Activated B cell treated with CpG ODN at 0.5 μM for 24 hours (primary cell): ENCODE measurements around the gene OGA. TPM values are rescaled to one million over a fixed set of nuclear protein-coding genes. Genes with fewer than 3 reads are reported as not detected.

Experiments
- ATAC-seq: fragments of 200-7000 bp; cut with Tn5 transposase; one replicate; pipeline ENCODE4 v1.10.0; 2021; ENCODE audit warnings: low read depth, mild to moderate bottlenecking, moderate library complexity
- CTCF ChIA-PET: fragments of 350-600 bp; sonication (Branson Sonifier 250); formaldehyde crosslinking; loops from one replicate; lab custom pipeline; 2021; ENCODE audit warnings: antibody characterized with exemption; lab: Charles Lee
- POLR2A ChIA-PET: fragments of 350-600 bp; sonication (Branson Sonifier 250); formaldehyde crosslinking; loops from one replicate; lab custom pipeline; 2021; ENCODE audit warnings: antibody characterized with exemption; lab: Charles Lee
- DNase-seq: peaks from one replicate; pipeline ENCODE4 v3.0.0; 2022
- H3K27ac Mint-ChIP-seq: one replicate; pipeline ENCODE4 v1.8.0; 2020; ENCODE audit warnings: mixed read lengths
- H3K27me3 Mint-ChIP-seq: one replicate; pipeline ENCODE4 v1.8.0; 2021; ENCODE audit warnings: mixed read lengths
- H3K36me3 Mint-ChIP-seq: one replicate; pipeline ENCODE4 v1.8.0; 2021; ENCODE audit warnings: low read depth, mixed read lengths
- H3K4me1 Mint-ChIP-seq: one replicate; pipeline ENCODE4 v1.8.0; 2021; ENCODE audit warnings: mixed read lengths
- H3K4me3 Mint-ChIP-seq: one replicate; pipeline ENCODE4 v1.8.0; 2020; ENCODE audit warnings: mild to moderate bottlenecking, mixed read lengths
- H3K9me3 Mint-ChIP-seq: one replicate; pipeline ENCODE4 v1.8.0; 2020; ENCODE audit warnings: mixed read lengths
- CTCF ChIP-seq: fragments of 200-600 bp; IDR thresholded peaks from one replicate; pipeline ENCODE4 v1.8.0; 2022; ENCODE audit warnings: antibody characterized with exemption, mild to moderate bottlenecking
- intact Hi-C: fragments of 100-400 bp; cut with micrococcal nuclease; formaldehyde crosslinking; loops from one replicate; pipeline ENCODE4 v1.15.1; 2024
- total RNA-seq: library from RNA; stranded (reverse); gene quantifications from 2 replicates; pipeline ENCODE4 v1.2.3, GENCODE V29; 2022

OGA gene
- total RNA-seq, result 209 and 271 TPM in 2 replicates

DNA sequence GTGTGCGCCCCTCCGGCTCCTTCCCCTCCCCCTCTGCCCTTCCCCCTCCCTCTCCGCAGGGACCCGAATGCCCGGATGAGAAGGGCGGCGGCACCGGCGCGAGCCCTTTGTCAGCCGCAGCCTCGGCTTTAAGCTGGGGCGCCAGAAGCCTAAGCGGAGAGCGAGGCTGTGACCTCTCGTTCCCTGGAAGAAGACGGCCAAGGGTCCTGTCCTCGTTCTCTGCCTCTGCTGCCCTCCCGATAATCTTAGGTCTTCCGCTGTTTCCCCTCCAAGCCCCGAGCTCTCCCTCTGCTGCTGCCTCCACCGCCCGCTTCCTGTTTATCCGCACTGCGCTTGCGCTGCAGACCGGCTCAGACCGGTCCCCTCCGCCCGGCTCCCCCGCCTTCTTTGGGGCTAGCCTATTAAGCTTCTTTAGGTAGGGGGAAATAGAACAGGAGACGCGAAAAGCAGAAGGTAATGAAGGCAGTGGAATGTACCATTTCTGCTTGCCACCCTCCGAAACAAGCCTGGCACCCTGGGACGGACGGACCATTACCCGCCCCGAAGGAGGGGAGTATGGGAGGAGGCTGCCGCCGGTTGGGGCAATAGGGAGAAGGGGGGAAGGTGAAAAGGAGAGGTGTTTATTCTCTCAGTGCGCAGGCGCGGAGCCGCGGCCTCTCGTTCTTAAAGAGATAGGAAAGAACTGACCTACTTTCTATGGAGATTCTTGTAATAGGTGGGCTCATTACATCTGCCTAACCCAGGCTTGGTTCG, at the start of gene OGA:
TSS of gene OGA (minus strand) at position 326 of the 753 bp plus-strand sequence. CDS start 422 bp downstream, outside the sequence.
- Mint-ChIP-seq H3K4me3 (peak within 1 kb of the TSS; percentile 98), H3K27ac (peak within 1 kb of the TSS; percentile 99), H3K9me3 (no peaks in the 10 kb centered on the region), H3K27me3 (no peaks in the 10 kb centered on the region), H3K4me1 (peaks cover 42% of the 10 kb centered on the region), H3K36me3 (peaks cover 31% of the 10 kb centered on the region)
- ATAC-seq (peak; percentile 86), DNase-seq (peak; percentile 91)
- CTCF ChIA-PET, result interaction anchor here (1.9 to 4.8 kb wide), 3 partner anchors 17 to 37 kb away, joined by 6 to 26 read pairs (median 13); no protein-coding TSS in a partner anchor
- no peak for TF ChIP-seq CTCF
- POLR2A ChIA-PET, result interaction anchor here (0.6 to 4.5 kb wide), 39 partner anchors 11 to 1578 kb away, joined by 3 to 96 read pairs (median 4); partner anchors contain the start of genes ARL3, ARMH3, HIF1AN and KCNIP2
- intact Hi-C loops, result loop anchor here (1.0 kb wide), 7 partner anchors 12 to 334 kb away; partner anchors contain the start of genes ARMH3, HPS6, LDB1 and NOLC1

GRCh38 chr10:101867931-101868330, 49.7 kb upstream of the OGA start:
- Mint-ChIP-seq H3K27ac (no peak overlapping the region), H3K4me3 (no peak overlapping the region), H3K9me3 (no peaks in the 10 kb centered on the region), H3K36me3 (peaks cover 37% of the 10 kb centered on the region), H3K4me1 (peaks cover 3% of the 10 kb centered on the region), H3K27me3 (no peaks in the 10 kb centered on the region)
- intact Hi-C loops, result no loop called here
- DNase-seq (no peak), ATAC-seq (no peak)
- ChIA-PET CTCF (no interaction called here), POLR2A (no interaction called here)
- no peak for TF ChIP-seq CTCF

DNA sequence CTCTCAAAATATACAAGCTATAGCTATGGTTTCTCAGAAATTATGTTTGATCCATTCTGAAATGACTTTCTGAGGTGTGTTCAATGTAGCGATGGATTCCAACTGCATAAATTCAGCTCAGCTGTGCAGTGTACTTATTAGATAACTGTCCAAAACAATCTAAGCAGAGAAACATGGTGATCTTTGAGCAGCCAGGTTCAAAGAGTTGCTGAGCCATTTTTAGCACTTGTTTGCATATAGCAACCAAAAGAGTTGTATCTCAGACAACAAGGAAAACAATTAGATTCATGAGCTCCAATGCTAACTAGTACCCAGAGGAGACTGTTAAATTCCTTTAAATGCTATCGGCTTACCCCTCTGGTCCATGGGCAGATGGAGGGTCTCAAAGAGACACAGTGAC, 41.3 kb upstream of the OGA start:
- CTCF ChIA-PET, result interaction anchor here (1.3 to 3.3 kb wide), 2 partner anchors 18 to 150 kb away, joined by 8 to 16 read pairs; no protein-coding TSS in a partner anchor
- POLR2A ChIA-PET, result interaction anchor here (0.6 to 0.9 kb wide), 2 partner anchors 16 to 20 kb away, joined by 3 read pairs; no protein-coding TSS in a partner anchor
- H3K36me3 Mint-ChIP-seq, result peaks cover 41% of the 10 kb centered on the region
- peaks cover 19% of the 10 kb centered on the region for H3K4me1 Mint-ChIP-seq
- intact Hi-C loops, result no loop called here
- ATAC-seq (no peak), DNase-seq (no peak)
- peak overlapping the region; percentile 16 for H3K27ac Mint-ChIP-seq
- TF ChIP-seq CTCF, result no peak
- H3K4me3 Mint-ChIP-seq, result no peak overlapping the region
- H3K27me3 Mint-ChIP-seq, result no peaks in the 10 kb centered on the region
- peaks cover 13% of the 10 kb centered on the region for H3K9me3 Mint-ChIP-seq

- H3K36me3 Mint-ChIP-seq, result peaks cover 38% of the 10 kb centered on the region
- peak overlapping the region; percentile 12 for H3K27ac Mint-ChIP-seq
- peaks cover 17% of the 10 kb centered on the region for H3K4me1 Mint-ChIP-seq
- ChIA-PET POLR2A (interaction anchor here (0.6 to 0.9 kb wide), 2 partner anchors 16 to 19 kb away, joined by 3 read pairs; no protein-coding TSS in a partner anchor), CTCF (interaction anchor here (1.0 to 3.3 kb wide), 3 partner anchors 18 to 151 kb away, joined by 3 to 16 read pairs (median 8); no protein-coding TSS in a partner anchor)
- DNase-seq (no peak), ATAC-seq (no peak)
- no peak overlapping the region for H3K4me3 Mint-ChIP-seq
- H3K27me3 Mint-ChIP-seq, result no peaks in the 10 kb centered on the region
- H3K9me3 Mint-ChIP-seq, result peaks cover 13% of the 10 kb centered on the region
- no peak for TF ChIP-seq CTCF
- intact Hi-C loops, result no loop called here
These were observed 40.7 kb upstream of the OGA start for GRCh38 chr10:101858723-101859500.
